HEK293 (cell line): ENCODE results near the gene TTC39C.

Experiments used
- CTCF ChIA-PET: fragments of 350-600 bp; formaldehyde crosslinking; extraction: SDS; loops from one replicate; lab custom pipeline; 2021; ENCODE audit warnings: antibody characterized with exemption; lab: Yijun Ruan, JAX
- POLR2A ChIA-PET: fragments of 300-600 bp; formaldehyde crosslinking; extraction: SDS; loops from one replicate; lab custom pipeline; 2020; ENCODE audit warnings: antibody characterized with exemption, inconsistent platforms; lab: Yijun Ruan, JAX
- H3K27ac ChIP-seq: fragments of 200-500 bp; sonication (Bioruptor generic); 2 replicates; pipeline ENCODE4 v1.5.1; 2014; ENCODE audit warnings: low read depth, low read length, control low read depth, inconsistent platforms; ENCODE audit errors: extremely low read depth
- H3K36me3 ChIP-seq, 2 experiments: fragments of 200-500 bp in 1 of 2; sonication (Bioruptor generic) in 1 of 2; 1 replicate in 1 of 2; 2 replicates in 1 of 2; pipeline ENCODE4 v1.5.1; 2014 to 2017; ENCODE audit warnings: inconsistent platforms in 2 of 2, low read length in 2 of 2; ENCODE audit not compliant: control insufficient read depth in 2 of 2, insufficient read depth in 1 of 2
- H3K4me1 ChIP-seq: fragments of 200-500 bp; sonication (Bioruptor generic); 2 replicates; pipeline ENCODE4 v1.5.1; 2014; ENCODE audit warnings: mild to moderate bottlenecking, low read length, inconsistent platforms; ENCODE audit not compliant: control insufficient read depth, insufficient read depth
- H3K4me3 ChIP-seq: 2 replicates; pipeline ENCODE4 v1.5.1; 2011; ENCODE audit warnings: low read depth, mild to moderate bottlenecking, control low read depth, low read length, moderate library complexity
- H3K9me3 ChIP-seq: fragments of 200-500 bp; sonication (Bioruptor generic); 2 replicates; pipeline ENCODE4 v1.5.1; 2014; ENCODE audit warnings: low read depth, low read length, inconsistent platforms; ENCODE audit not compliant: control insufficient read depth, insufficient read depth
- BCL6B ChIP-seq: fragments of 450-650 bp; formaldehyde crosslinking; IDR thresholded peaks from 2 replicates; pipeline ENCODE4 v1.5.1; 2017; ENCODE audit warnings: missing biosample characterization, missing genetic modification characterization
- CTCF ChIP-seq: fragments of 450-650 bp; formaldehyde crosslinking; IDR thresholded peaks from 2 replicates; pipeline ENCODE4 v1.5.1; 2016; ENCODE audit warnings: missing biosample characterization, missing genetic modification characterization
- FEZF1 ChIP-seq: fragments of 450-650 bp; formaldehyde crosslinking; IDR thresholded peaks from 2 replicates; pipeline ENCODE4 v1.5.1; 2016; ENCODE audit warnings: missing biosample characterization, missing genetic modification characterization
- KLF17 ChIP-seq: fragments of 450-650 bp; formaldehyde crosslinking; IDR thresholded peaks from 2 replicates; pipeline ENCODE4 v1.5.1; 2016; ENCODE audit warnings: missing biosample characterization, missing genetic modification characterization
- MYNN ChIP-seq: fragments of 450-650 bp; formaldehyde crosslinking; IDR thresholded peaks from 2 replicates; pipeline ENCODE4 v1.5.1; 2016; ENCODE audit warnings: missing biosample characterization, missing genetic modification characterization, borderline replicate concordance
- OSR2 ChIP-seq: fragments of 450-650 bp; formaldehyde crosslinking; IDR thresholded peaks from 2 replicates; pipeline ENCODE4 v1.5.1; 2016; ENCODE audit warnings: missing biosample characterization, missing genetic modification characterization
- SP2 ChIP-seq: fragments of 450-650 bp; formaldehyde crosslinking; IDR thresholded peaks from 2 replicates; pipeline ENCODE4 v1.5.1; 2016; ENCODE audit warnings: missing biosample characterization, missing genetic modification characterization
- ZBTB8A ChIP-seq: fragments of 450-650 bp; formaldehyde crosslinking; IDR thresholded peaks from 2 replicates; pipeline ENCODE4 v1.5.1; 2016; ENCODE audit warnings: missing biosample characterization, missing genetic modification characterization
- ZNF138 ChIP-seq: fragments of 450-650 bp; formaldehyde crosslinking; IDR thresholded peaks from 2 replicates; pipeline ENCODE4 v1.5.1; 2016; ENCODE audit warnings: missing biosample characterization, missing genetic modification characterization, borderline replicate concordance
- ZNF155 ChIP-seq: fragments of 450-650 bp; formaldehyde crosslinking; IDR thresholded peaks from 2 replicates; pipeline ENCODE4 v1.5.1; 2016; ENCODE audit warnings: missing biosample characterization, missing genetic modification characterization
- ZNF18 ChIP-seq: fragments of 450-650 bp; formaldehyde crosslinking; IDR thresholded peaks from 2 replicates; pipeline ENCODE4 v1.5.1; 2016; ENCODE audit warnings: missing biosample characterization, missing genetic modification characterization
- ZNF274 ChIP-seq, 2 experiments: fragments of 200-500 bp in 1 of 2; fragments of 450-650 bp in 1 of 2; sonication (Bioruptor generic) in 1 of 2; formaldehyde crosslinking in 1 of 2; IDR thresholded peaks; 2 replicates each; pipeline versions ENCODE4 v1.5.1 to v1.6.1; 2014 to 2016; ENCODE audit warnings: borderline replicate concordance in 1 of 2, inconsistent platforms in 1 of 2, low read length in 1 of 2, missing biosample characterization in 1 of 2, missing genetic modification characterization in 1 of 2
- ZNF335 ChIP-seq: fragments of 450-650 bp; formaldehyde crosslinking; conservative IDR thresholded peaks from 2 replicates; pipeline ENCODE4 v1.5.1; 2016; ENCODE audit warnings: missing biosample characterization, missing genetic modification characterization
- ZNF366 ChIP-seq: fragments of 450-650 bp; formaldehyde crosslinking; conservative IDR thresholded peaks from 2 replicates; pipeline ENCODE4 v1.5.1; 2016; ENCODE audit warnings: missing biosample characterization, missing genetic modification characterization
- ZNF37A ChIP-seq: fragments of 450-650 bp; IDR thresholded peaks from 2 replicates; pipeline ENCODE4 v1.5.1; 2018; ENCODE audit warnings: missing biosample characterization, missing genetic modification characterization
- ZNF48 ChIP-seq: fragments of 450-650 bp; formaldehyde crosslinking; IDR thresholded peaks from 2 replicates; pipeline ENCODE4 v1.5.1; 2016; ENCODE audit warnings: missing biosample characterization, missing genetic modification characterization
- ZNF548 ChIP-seq: fragments of 450-650 bp; formaldehyde crosslinking; IDR thresholded peaks from 2 replicates; pipeline ENCODE4 v1.5.1; 2016; ENCODE audit warnings: missing biosample characterization, missing genetic modification characterization
- ZNF571 ChIP-seq: fragments of 450-650 bp; formaldehyde crosslinking; IDR thresholded peaks from 2 replicates; pipeline ENCODE4 v1.5.0; 2017; ENCODE audit warnings: missing biosample characterization, missing genetic modification characterization
- ZNF623 ChIP-seq: fragments of 450-650 bp; formaldehyde crosslinking; IDR thresholded peaks from 2 replicates; pipeline ENCODE4 v1.5.1; 2016; ENCODE audit warnings: missing biosample characterization, missing genetic modification characterization
- ZNF624 ChIP-seq: fragments of 450-650 bp; formaldehyde crosslinking; IDR thresholded peaks from 2 replicates; pipeline ENCODE4 v1.5.1; 2017; ENCODE audit warnings: missing biosample characterization, missing genetic modification characterization
- ZNF654 ChIP-seq: fragments of 450-650 bp; formaldehyde crosslinking; IDR thresholded peaks from 2 replicates; pipeline ENCODE4 v1.5.1; 2016; ENCODE audit warnings: low read depth, missing biosample characterization, missing genetic modification characterization
- ZNF692 ChIP-seq: fragments of 450-650 bp; formaldehyde crosslinking; IDR thresholded peaks from 2 replicates; pipeline ENCODE4 v1.5.1; 2016; ENCODE audit warnings: missing biosample characterization, missing genetic modification characterization
- ZNF776 ChIP-seq: fragments of 450-650 bp; formaldehyde crosslinking; IDR thresholded peaks from 2 replicates; pipeline ENCODE4 v1.5.0; 2017; ENCODE audit warnings: missing biosample characterization, missing genetic modification characterization, borderline replicate concordance
- ZNF792 ChIP-seq: fragments of 450-650 bp; formaldehyde crosslinking; IDR thresholded peaks from 2 replicates; pipeline ENCODE4 v1.5.1; 2016; ENCODE audit warnings: missing biosample characterization, missing genetic modification characterization
- ZNF830 ChIP-seq: fragments of 450-650 bp; IDR thresholded peaks from 2 replicates; pipeline ENCODE4 v1.5.0; 2018; ENCODE audit warnings: missing biosample characterization, missing genetic modification characterization, low read depth, mild to moderate bottlenecking, moderate library complexity
- ZSCAN18 ChIP-seq: fragments of 450-650 bp; formaldehyde crosslinking; IDR thresholded peaks from 2 replicates; pipeline ENCODE4 v1.5.1; 2016; ENCODE audit warnings: missing biosample characterization, missing genetic modification characterization
- ZSCAN5A ChIP-seq: fragments of 450-650 bp; formaldehyde crosslinking; IDR thresholded peaks from 2 replicates; pipeline ENCODE4 v1.5.1; 2016; ENCODE audit warnings: missing biosample characterization, missing genetic modification characterization

TTC39C gene

GRCh38 chr18:24118750-24119577 lies 104.4 kb downstream of the TTC39C start:
- H3K4me3 ChIP-seq, result no peak overlapping the region
- peaks cover 0 to 8% of the 10 kb centered on the region in 2 experiments for H3K36me3 ChIP-seq
- TF ChIP-seq ZNF18 (no peak), ZNF366 (no peak), MYNN (tag by site-specific recombination) (no peak), ZNF274 (IDR thresholded peaks at IDR 0.05; ENCODE audit: low read length) (no peak), ZNF274 (tag by site-specific recombination; IDR thresholded peaks at IDR 0.05; ENCODE audit: borderline replicate concordance) (no peak), ZNF692 (0 out of 2 replicates have a peak, but pooled peaks have one; percentile 16), ZSCAN5A (tag by site-specific recombination) (no peak), ZBTB8A (tag by site-specific recombination) (no peak), ZNF548 (tag by site-specific recombination) (no peak), SP2 (tag by site-specific recombination) (no peak), OSR2 (tag by site-specific recombination) (no peak), ZNF335 (tag by site-specific recombination) (0 out of 2 replicates have a peak, but pooled peaks have one; percentile 20), ZNF623 (tag by site-specific recombination) (no peak), KLF17 (tag by site-specific recombination) (no peak), ZSCAN18 (tag by site-specific recombination) (no peak), ZNF624 (tag by site-specific recombination) (no peak), ZNF48 (tag by site-specific recombination) (no peak), ZNF155 (tag by site-specific recombination) (no peak), ZNF571 (tag by site-specific recombination) (no peak), ZNF37A (tag by site-specific recombination) (no peak), ZNF792 (no peak), CTCF (tag by site-specific recombination) (peak; percentile 59; the same call in 1 of the 2 replicates), ZNF138 (tag by site-specific recombination) (no peak), BCL6B (tag by site-specific recombination) (no peak), ZNF830 (no peak), FEZF1 (tag by site-specific recombination) (no peak), ZNF654 (tag by site-specific recombination) (peak; percentile 87), ZNF776 (tag by site-specific recombination) (no peak)
- H3K27ac ChIP-seq, result no peak overlapping the region
- no peaks in the 10 kb centered on the region for H3K4me1 ChIP-seq
- CTCF ChIA-PET, result interaction anchor here (0.5 to 2.9 kb wide), 22 partner anchors 9 to 621 kb away, joined by 3 to 12 read pairs (median 4); partner anchors contain the start of gene CABYR
- H3K9me3 ChIP-seq, result no peaks in the 10 kb centered on the region
- POLR2A ChIA-PET, result interaction anchor here (1.5 kb wide), 1 partner anchor 20 kb away, joined by 5 read pairs; the partner anchor contains the start of gene CABYR
